Tibial nerve (tissue), 4 donors: ENCODE measurements around the gene GPR87. TPM values are rescaled to one million over a fixed set of nuclear protein-coding genes. Genes with fewer than 3 reads are reported as not detected.

Source experiments
- DNase-seq, 2 donors: peaks; one replicate each; pipeline ENCODE4 v3.0.0-alpha.2; 2019; ENCODE audit warnings: low spot score in 2 of 2
- H3K27ac ChIP-seq, 4 donors: fragments of 200-600 bp; sonication (generic) in 3 of 4; one replicate each; pipeline ENCODE4 v1.5.1; 2017 to 2019; ENCODE audit warnings: mild to moderate bottlenecking in 1 of 4
- H3K27me3 ChIP-seq, 2 donors: fragments of 200-600 bp; sonication (generic) in 1 of 2; one replicate each; pipeline versions ENCODE4 v1.5.1 to v1.6.0; 2017 to 2019
- H3K36me3 ChIP-seq, 3 donors: fragments of 200-600 bp; sonication (generic); one replicate each; pipeline ENCODE4 v1.5.1; 2018 to 2019
- H3K4me1 ChIP-seq, 4 donors: fragments of 200-600 bp; sonication (generic) in 3 of 4; one replicate each; pipeline ENCODE4 v1.5.1; 2017 to 2019
- H3K4me3 ChIP-seq, 4 donors: fragments of 200-600 bp; sonication (generic) in 3 of 4; one replicate each; pipeline ENCODE4 v1.5.1; 2017 to 2019; ENCODE audit warnings: mild to moderate bottlenecking in 1 of 4, moderate library complexity in 1 of 4
- H3K9me3 ChIP-seq, 4 donors: fragments of 200-600 bp; sonication (generic) in 3 of 4; one replicate each; pipeline ENCODE4 v1.5.1; 2017 to 2019
- CTCF ChIP-seq, 5 experiments: fragments of 200-600 bp in 3 of 5; fragments of 450-650 bp in 2 of 5; sonication (generic) in 3 of 5; IDR thresholded peaks; one replicate each; pipeline ENCODE4 v1.5.1; 2016 to 2019; ENCODE audit warnings: antibody characterized with exemption in 5 of 5, mild to moderate bottlenecking in 3 of 5, moderate library complexity in 2 of 5
- EP300 ChIP-seq, 2 donors: sonication (generic); formaldehyde crosslinking; IDR thresholded peaks; one replicate each; pipeline ENCODE4 v1.6.1; 2017; ENCODE audit warnings: antibody characterized with exemption in 2 of 2, mild to moderate bottlenecking in 1 of 2
- POLR2A ChIP-seq, 2 donors: fragments of 450-650 bp; IDR thresholded peaks; one replicate each; pipeline ENCODE4 v1.6.1; 2017; ENCODE audit warnings: antibody characterized with exemption in 2 of 2, mild to moderate bottlenecking in 2 of 2, moderate library complexity in 2 of 2
- WGBS, 2 donors: methylation state at CpG; one replicate each; pipeline ENCODE4 v1.1.5; 2018; 5-methylcytosine and 5-hydroxymethylcytosine counted together
- total RNA-seq, 4 donors: library from RNA; depleted of rRNA; stranded (reverse); fragments of >200 nt; gene quantifications; one replicate each; pipeline ENCODE4 v1.1.0, GENCODE V29; 2016

Gene GPR87
- total RNA-seq, 4 donors from 2014 or later, result not detected

GRCh38 chr3:151327571-151328198 is 11.1 kb upstream of the GPR87 start:
- Histone ChIP-seq H3K36me3 (no peaks in the 10 kb centered on the region), H3K4me1 (peaks cover 0 to 13% (median 0%) of the 10 kb centered on the region in 4 donors), H3K27me3 (no peaks in the 10 kb centered on the region), H3K27ac (peak overlapping the region in 1 of 4 donors; percentile 29), H3K4me3 (peak overlapping the region in 1 of 4 donors; percentile 39), H3K9me3 (no peaks in the 10 kb centered on the region)
- TF ChIP-seq POLR2A (IDR thresholded peaks at IDR 0.05) (no peak), CTCF (IDR thresholded peaks at IDR 0.05) (peak in 4 of 5 experiments; percentile 27 to 64 (median 53))
- no peak for DNase-seq
- 7 to 10% methylated on average over 3 of the region's 3 CpGs for WGBS, 2 donors

GRCh38 chr3:151322511-151322910 is 5.9 kb upstream of the GPR87 start:
- no peaks in the 10 kb centered on the region for H3K27me3 ChIP-seq
- no peak for TF ChIP-seq POLR2A (IDR thresholded peaks at IDR 0.05)
- no peak for TF ChIP-seq EP300 (IDR thresholded peaks at IDR 0.05)
- TF ChIP-seq CTCF (IDR thresholded peaks at IDR 0.05), result no peak
- 88 to 89% methylated on average over 1 of the region's 1 CpG for WGBS, 2 donors
- no peaks in the 10 kb centered on the region for H3K9me3 ChIP-seq
- H3K4me3 ChIP-seq, result no peak overlapping the region
- no peak for DNase-seq
- peaks cover 0 to 4% (median 0%) of the 10 kb centered on the region in 4 donors for H3K4me1 ChIP-seq
- H3K27ac ChIP-seq, result no peak overlapping the region
- no peaks in the 10 kb centered on the region for H3K36me3 ChIP-seq

- no peak for DNase-seq
- Histone ChIP-seq H3K9me3 (no peaks in the 10 kb centered on the region), H3K36me3 (no peaks in the 10 kb centered on the region), H3K4me3 (no peak overlapping the region), H3K4me1 (no peaks in the 10 kb centered on the region), H3K27me3 (no peaks in the 10 kb centered on the region), H3K27ac (no peak overlapping the region)
- 65 to 68% methylated on average over 1 of the region's 1 CpG for WGBS, 2 donors
- TF ChIP-seq CTCF (IDR thresholded peaks at IDR 0.05) (no peak), EP300 (IDR thresholded peaks at IDR 0.05) (no peak), POLR2A (IDR thresholded peaks at IDR 0.05) (no peak)
These were observed 4.9 kb upstream of the GPR87 start for GRCh38 chr3:151321526-151321925.

GRCh38 chr3:151320131-151320530 is 3.5 kb upstream of the GPR87 start:
- TF ChIP-seq EP300 (IDR thresholded peaks at IDR 0.05) (no peak), CTCF (IDR thresholded peaks at IDR 0.05) (no peak), POLR2A (IDR thresholded peaks at IDR 0.05) (no peak)
- H3K27me3 ChIP-seq, result no peaks in the 10 kb centered on the region
- peaks cover 0 to 3% (median 0%) of the 10 kb centered on the region in 4 donors for H3K9me3 ChIP-seq
- no peaks in the 10 kb centered on the region for H3K36me3 ChIP-seq
- no peak for DNase-seq
- no peak overlapping the region for H3K4me3 ChIP-seq
- H3K4me1 ChIP-seq, result no peaks in the 10 kb centered on the region
- WGBS, 2 donors, result 92 to 94% methylated on average over 2 of the region's 2 CpGs
- no peak overlapping the region for H3K27ac ChIP-seq

- no peak for TF ChIP-seq POLR2A (IDR thresholded peaks at IDR 0.05)
- 70 to 71% methylated on average over 4 of the region's 4 CpGs for WGBS, 2 donors
- no peaks in the 10 kb centered on the region for H3K4me1 ChIP-seq
- peaks cover 0 to 6% (median 0%) of the 10 kb centered on the region in 4 donors for H3K9me3 ChIP-seq
- H3K4me3 ChIP-seq, result no peak overlapping the region
- no peak overlapping the region for H3K27ac ChIP-seq
- H3K36me3 ChIP-seq, result no peaks in the 10 kb centered on the region
- DNase-seq, result no peak
- no peaks in the 10 kb centered on the region for H3K27me3 ChIP-seq
These were observed 3.0 kb upstream of the GPR87 start for GRCh38 chr3:151319628-151320027.
